Inferior parietal cortex (tissue), 1 donor: ENCODE data around the gene RAB34.
"Not testable (repeated sequence)": the region's sequence is repeated elsewhere in the genome, so short reads cannot be mapped to it uniquely, and the experiment has no call there.

Experiments used
- DNase-seq: peaks from one replicate; pipeline ENCODE4 v3.0.0-alpha.2; 2016; ENCODE audit errors: extremely low spot score

Gene RAB34

DNA sequence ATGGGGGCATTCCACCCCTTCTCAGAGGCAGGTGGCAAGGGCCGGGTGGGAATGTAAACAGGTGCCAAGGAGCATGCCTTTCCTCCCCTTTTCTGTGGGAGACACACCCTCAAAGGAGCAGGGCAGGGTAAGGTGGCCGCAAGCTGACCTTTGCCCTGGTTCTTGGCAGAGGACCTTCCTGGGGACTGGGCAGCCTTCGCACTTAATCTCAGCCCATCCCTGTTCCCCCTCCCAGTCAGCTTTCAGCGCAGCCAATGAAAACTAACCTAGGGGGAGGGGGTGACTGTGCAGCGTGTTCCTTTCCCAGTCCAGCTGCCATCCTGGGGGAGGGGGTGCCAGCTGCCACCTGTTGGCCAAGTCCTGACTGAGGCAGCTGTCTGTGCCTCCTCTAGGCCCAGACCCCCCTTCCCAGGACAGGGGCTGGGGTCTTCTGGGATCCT, 29.0 kb upstream of the RAB34 start:
- no peak for DNase-seq

DNA sequence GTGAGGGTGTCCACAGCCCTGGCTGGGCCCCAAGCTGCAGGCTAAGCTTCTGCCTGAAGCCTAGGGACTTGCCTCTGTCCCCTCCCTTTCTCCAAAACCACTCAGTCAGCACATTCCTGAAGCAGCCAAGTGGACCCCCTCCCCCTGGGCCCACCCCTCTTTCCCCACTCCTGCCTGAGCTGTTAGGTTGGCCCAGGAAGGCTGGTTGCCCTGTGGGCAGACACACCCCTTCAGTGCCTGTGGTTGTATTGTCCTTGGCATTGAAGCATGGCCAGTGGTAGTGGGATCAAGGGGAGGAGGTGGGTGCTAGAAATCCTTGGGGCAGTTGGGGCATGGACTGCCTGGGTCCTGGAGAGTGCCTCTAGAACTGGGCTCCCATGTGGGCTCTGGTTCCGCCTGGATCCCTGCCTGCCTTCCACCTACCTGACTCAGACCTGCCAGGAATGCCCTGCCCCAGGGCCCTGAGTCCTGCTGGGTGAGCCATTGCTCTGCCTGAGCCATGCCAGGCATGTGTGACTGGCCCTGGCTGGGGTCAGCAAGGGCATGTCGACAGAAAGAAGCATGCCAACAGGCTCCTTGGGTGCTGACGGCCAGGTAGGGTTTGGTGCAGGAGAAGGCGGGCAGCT, 28.2 kb upstream of the RAB34 start:
- no peak for DNase-seq

- peak; percentile 79 for DNase-seq
These were observed 27.5 kb upstream of the RAB34 start for GRCh38 chr17:28744972-28745785.

- peak; percentile 47 for DNase-seq
These were observed 26.7 kb upstream of the RAB34 start for GRCh38 chr17:28744104-28744971.

DNA sequence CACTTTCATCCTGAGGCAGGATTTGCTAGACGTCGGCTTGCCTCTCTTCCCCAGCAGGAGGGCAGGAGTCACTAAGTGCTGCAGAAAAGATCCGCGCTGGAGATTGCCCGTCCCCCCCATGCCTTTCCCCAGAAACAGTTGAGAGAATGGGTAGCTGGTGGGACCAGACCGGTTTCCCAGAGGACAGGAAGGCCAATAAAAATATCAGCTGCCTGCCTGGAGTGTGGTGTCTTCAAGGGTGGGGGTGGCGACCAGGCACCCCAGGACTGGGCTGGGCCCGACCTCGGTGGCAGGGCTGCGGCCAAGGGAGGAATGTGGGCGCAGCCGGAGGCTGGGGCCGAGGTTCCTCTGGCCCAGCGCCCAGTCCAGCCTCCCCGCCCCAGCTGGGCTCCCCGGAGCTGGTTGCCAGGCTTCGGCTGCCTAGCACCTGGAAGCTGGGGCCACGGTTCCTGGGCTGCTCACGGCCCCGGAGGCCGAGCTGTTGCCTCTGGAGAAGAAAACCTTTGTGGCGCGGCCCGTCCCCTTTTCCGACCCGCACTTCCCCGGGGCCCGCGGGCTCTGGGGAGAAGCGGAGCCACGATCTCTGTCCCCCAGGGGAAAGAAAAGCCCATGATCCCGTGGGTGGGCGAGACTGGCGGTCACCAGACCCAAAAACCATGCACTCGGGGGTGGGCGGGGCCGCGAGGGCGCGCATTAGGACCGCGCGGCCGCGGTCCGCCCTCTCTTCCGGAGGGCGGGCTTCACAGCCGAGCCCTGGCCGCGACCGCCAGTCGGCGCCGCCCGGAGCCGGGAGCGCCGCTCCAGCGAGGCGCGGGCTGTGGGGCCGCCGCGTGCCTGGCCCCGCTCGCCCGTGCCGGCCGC, 25.8 kb upstream of the RAB34 start, which contains the start of gene TRAF4:
Gene TRAF4, plus strand, starts transcription at position 769 of the 861 bp plus-strand sequence. CDS start 102 bp downstream, outside the sequence.
- peak; percentile 72 for DNase-seq

- peak; percentile 45 for DNase-seq
These were observed 24.0 kb upstream of the RAB34 start for GRCh38 chr17:28741358-28742349.

GRCh38 chr17:28740406-28741357, 23.0 kb upstream of the RAB34 start:
- DNase-seq = no peak

- no peak for DNase-seq
These were observed 21.2 kb upstream of the RAB34 start for GRCh38 chr17:28738680-28739384.

GRCh38 chr17:28737770-28738679, 20.4 kb upstream of the RAB34 start:
- DNase-seq = no peak

DNA sequence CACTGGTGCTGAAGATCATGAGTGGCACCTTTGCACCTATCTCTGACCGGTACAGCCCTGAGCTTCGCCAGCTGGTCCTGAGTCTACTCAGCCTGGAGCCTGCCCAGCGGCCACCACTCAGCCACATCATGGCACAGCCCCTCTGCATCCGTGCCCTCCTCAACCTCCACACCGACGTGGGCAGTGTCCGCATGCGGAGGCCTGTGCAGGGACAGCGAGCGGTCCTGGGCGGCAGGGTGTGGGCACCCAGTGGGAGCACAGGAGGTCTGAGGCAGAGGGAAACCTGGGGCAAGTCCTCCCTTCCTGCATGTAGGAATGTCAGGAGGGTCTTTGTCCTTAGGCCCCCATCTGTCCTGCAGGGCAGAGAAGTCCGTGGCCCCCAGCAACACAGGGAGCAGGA, 19.6 kb upstream of the RAB34 start:
- DNase-seq = no peak

DNA sequence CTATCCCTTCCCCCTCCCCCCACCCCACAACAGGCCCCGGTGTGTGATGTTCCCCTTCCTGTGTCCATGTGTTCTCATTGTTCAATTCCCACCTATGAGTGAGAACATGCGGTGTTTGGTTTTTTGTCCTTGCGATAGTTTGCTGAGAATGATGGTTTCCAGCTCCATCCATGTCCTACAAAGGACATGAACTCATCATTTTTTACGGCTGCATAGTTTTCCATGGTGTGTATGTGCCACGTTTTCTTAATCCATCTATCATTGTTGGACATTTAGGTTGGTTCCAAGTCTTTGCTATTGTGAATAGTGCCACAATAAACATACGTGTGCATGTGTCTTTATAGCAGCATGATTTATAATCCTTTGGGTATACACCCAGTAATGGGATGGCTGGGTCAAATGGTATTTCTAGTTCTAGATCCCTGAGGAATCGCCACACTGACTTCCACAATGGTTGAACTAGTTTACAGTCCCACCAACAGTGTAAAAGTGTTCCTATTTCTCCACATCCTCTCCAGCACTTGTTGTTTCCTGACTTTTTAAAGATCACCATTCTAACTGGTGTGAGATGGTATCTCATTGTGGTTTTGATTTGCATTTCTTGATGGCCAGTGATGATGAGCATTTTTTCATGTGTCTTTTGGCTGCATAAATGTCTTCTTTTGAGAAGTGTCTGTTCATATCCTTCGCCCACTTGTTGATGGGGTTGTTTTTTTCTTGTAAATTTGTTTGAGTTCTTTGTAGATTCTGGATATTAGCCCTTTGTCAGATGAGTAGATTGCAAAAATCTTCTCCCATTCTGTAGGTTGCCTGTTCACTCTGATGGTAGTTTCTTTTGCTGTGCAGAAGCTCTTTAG, 18.5 kb upstream of the RAB34 start:
- not testable (repeated sequence) for DNase-seq

- DNase-seq = no peak
These were observed 17.6 kb upstream of the RAB34 start for GRCh38 chr17:28735242-28735722.

- no peak for DNase-seq
These were observed 17.1 kb upstream of the RAB34 start for GRCh38 chr17:28734712-28735241.

DNA sequence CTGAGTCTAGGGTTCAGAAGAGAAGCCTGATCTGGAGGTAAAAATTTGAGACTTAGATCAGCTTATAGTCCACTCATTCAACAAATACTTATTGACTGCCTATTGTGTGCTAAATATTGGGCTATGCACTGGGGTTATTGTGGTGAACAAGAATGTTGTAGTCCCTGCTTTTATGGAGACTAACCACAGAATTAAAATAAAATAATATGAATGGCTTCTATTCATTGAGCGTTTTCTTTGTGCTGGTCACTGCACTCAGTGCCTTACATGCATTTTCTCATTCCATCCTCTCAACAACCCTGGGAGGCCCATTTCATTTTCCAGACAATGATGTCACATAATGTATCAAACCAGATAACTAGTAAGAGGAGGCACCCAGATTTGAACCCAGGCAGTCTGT, 15.7 kb upstream of the RAB34 start:
- no peak for DNase-seq

GRCh38 chr17:28729950-28730330, 12.3 kb upstream of the RAB34 start:
- no peak for DNase-seq
